AG04450 (cell line): ENCODE measurements around the gene OSBPL10. TPM values are rescaled to one million over a fixed set of nuclear protein-coding genes. Genes with fewer than 3 reads are reported as not detected.

Experiments used
- CTCF ChIA-PET: fragments of 300-600, 350-600 bp; formaldehyde crosslinking; extraction: SDS; loops from one replicate; lab custom pipeline; 2022; ENCODE audit warnings: antibody characterized with exemption, inconsistent platforms; lab: Charles Lee
- POLR2A ChIA-PET: fragments of 350-600 bp; formaldehyde crosslinking; extraction: SDS; loops from one replicate; lab custom pipeline; 2021; ENCODE audit warnings: antibody characterized with exemption, inconsistent platforms; lab: Yijun Ruan, JAX
- DNase-seq: peaks from one replicate; pipeline ENCODE4 v3.0.0-alpha.2; 2011; ENCODE audit warnings: low read depth, low spot score
- H3K27ac ChIP-seq: one replicate; pipeline ENCODE4 v1.5.1; 2012; ENCODE audit warnings: low read depth, low read length, control low read depth
- H3K27me3 ChIP-seq: one replicate; pipeline ENCODE4 v1.6.0; 2012; ENCODE audit warnings: low read length; ENCODE audit not compliant: control insufficient read depth, insufficient read depth
- H3K4me3 ChIP-seq: 2 replicates; pipeline ENCODE4 v1.5.1; 2011; ENCODE audit warnings: mild to moderate bottlenecking, low read depth, low read length, control low read depth
- H3K9me3 ChIP-seq: 2 replicates; pipeline ENCODE4 v1.5.1; 2012; ENCODE audit warnings: low read length; ENCODE audit not compliant: control insufficient read depth, insufficient read depth
- polyA plus RNA-seq: library from polyadenylated mRNA; depleted of rRNA; stranded (reverse); fragments of >200 nt; gene quantifications from 2 replicates; pipeline ENCODE4 v1.2.3, GENCODE V29; 2011
- TF ChIP-seq, protein P1 (sequence below): IDR thresholded peaks from 2 replicates; pipeline ENCODE4 v1.5.1; 2011; ENCODE audit warnings: low read depth, low read length, control low read depth, inconsistent platforms

Gene OSBPL10
- polyA plus RNA-seq, 1 experiment = 13.2 TPM

- no peak for DNase-seq
- TF ChIP-seq, protein P1, sequence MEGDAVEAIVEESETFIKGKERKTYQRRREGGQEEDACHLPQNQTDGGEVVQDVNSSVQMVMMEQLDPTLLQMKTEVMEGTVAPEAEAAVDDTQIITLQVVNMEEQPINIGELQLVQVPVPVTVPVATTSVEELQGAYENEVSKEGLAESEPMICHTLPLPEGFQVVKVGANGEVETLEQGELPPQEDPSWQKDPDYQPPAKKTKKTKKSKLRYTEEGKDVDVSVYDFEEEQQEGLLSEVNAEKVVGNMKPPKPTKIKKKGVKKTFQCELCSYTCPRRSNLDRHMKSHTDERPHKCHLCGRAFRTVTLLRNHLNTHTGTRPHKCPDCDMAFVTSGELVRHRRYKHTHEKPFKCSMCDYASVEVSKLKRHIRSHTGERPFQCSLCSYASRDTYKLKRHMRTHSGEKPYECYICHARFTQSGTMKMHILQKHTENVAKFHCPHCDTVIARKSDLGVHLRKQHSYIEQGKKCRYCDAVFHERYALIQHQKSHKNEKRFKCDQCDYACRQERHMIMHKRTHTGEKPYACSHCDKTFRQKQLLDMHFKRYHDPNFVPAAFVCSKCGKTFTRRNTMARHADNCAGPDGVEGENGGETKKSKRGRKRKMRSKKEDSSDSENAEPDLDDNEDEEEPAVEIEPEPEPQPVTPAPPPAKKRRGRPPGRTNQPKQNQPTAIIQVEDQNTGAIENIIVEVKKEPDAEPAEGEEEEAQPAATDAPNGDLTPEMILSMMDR = no peak
- ChIA-PET POLR2A (no interaction called here), CTCF (no interaction called here)
- no peaks in the 10 kb centered on the region; the same call in 1 of the 2 replicates for H3K9me3 ChIP-seq
- no peak overlapping the region for H3K4me3 ChIP-seq
- H3K27me3 ChIP-seq = no peaks in the 10 kb centered on the region
- H3K27ac ChIP-seq = no peak overlapping the region
Measured at GRCh38 chr3:31732548-31732947, 248.5 kb downstream of the OSBPL10 start.

GRCh38 chr3:31729573-31729972 is 251.5 kb downstream of the OSBPL10 start:
- TF ChIP-seq, protein P1 = no peak
- ChIA-PET CTCF (no interaction called here), POLR2A (no interaction called here)
- Histone ChIP-seq H3K4me3 (no peak overlapping the region), H3K27me3 (no peaks in the 10 kb centered on the region), H3K27ac (no peak overlapping the region), H3K9me3 (no peaks in the 10 kb centered on the region; the same call in 1 of the 2 replicates)
- DNase-seq = no peak

GRCh38 chr3:31729082-31729481 is 252.0 kb downstream of the OSBPL10 start:
- Histone ChIP-seq H3K27me3 (no peaks in the 10 kb centered on the region), H3K4me3 (no peak overlapping the region), H3K9me3 (no peaks in the 10 kb centered on the region; the same call in 1 of the 2 replicates), H3K27ac (no peak overlapping the region)
- no peak for DNase-seq
- ChIA-PET CTCF (interaction anchor here (0.6 kb wide), 1 partner anchor 150 kb away, joined by 4 read pairs; no protein-coding TSS in a partner anchor), POLR2A (no interaction called here)
- TF ChIP-seq, protein P1 = no peak

DNA sequence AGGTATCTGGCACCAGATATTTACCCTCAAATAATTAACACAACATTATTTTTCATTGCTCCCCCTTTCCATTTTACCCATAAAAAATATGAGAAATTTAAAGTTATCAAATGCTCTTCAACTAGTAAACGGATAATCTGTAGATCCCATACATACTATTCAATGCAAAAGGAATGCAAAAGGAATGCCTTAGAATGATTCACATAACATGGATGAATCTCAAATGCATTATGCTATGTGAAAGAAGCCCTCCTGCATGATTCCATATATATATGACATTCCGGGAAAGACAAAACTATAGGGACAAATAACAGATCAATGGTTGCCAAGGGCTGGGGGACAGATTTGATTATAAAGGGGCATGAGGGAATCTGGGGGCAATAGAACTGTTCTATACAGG is 252.7 kb downstream of the OSBPL10 start:
- no peak for DNase-seq
- ChIA-PET POLR2A (no interaction called here), CTCF (interaction anchor here (0.6 to 2.0 kb wide), 2 partner anchors 40 to 151 kb away, joined by 4 to 6 read pairs; no protein-coding TSS in a partner anchor)
- TF ChIP-seq, protein P1 = no peak
- no peaks in the 10 kb centered on the region; the same call in 1 of the 2 replicates for H3K9me3 ChIP-seq
- no peak overlapping the region for H3K4me3 ChIP-seq
- no peaks in the 10 kb centered on the region for H3K27me3 ChIP-seq
- H3K27ac ChIP-seq = no peak overlapping the region

DNA sequence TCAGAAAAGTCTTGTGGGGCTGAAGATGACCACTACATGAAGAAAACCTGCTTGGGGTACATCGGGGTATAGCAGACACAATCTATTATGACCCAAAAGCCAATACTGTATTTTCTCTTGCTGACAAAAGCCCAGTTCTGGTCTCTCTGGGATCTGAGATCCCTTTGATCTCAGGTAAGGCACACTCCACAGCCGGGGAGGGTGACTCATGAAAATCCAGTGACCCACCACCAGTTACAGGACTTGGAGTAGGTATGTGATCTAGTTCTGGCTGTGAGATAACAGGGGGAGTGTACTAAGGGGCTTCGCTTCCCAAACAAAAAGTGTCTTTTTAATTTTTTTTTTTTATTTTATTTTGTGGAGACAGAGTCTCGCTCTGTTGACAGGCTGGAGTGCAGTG is 255.1 kb downstream of the OSBPL10 start:
- POLR2A ChIA-PET = no interaction called here

More for the DNA sequence above, 255.1 kb downstream of the OSBPL10 start:
- H3K27ac ChIP-seq = no peak overlapping the region
- TF ChIP-seq, protein P1 = no peak
- no peak for DNase-seq
- no peaks in the 10 kb centered on the region for H3K27me3 ChIP-seq
- H3K4me3 ChIP-seq = no peak overlapping the region
- CTCF ChIA-PET = interaction anchor here (0.6 to 2.8 kb wide), 2 partner anchors 294 to 418 kb away, joined by 3 to 11 read pairs; no protein-coding TSS in a partner anchor
- no peaks in the 10 kb centered on the region for H3K9me3 ChIP-seq
